Tibial nerve (tissue), 4 donors: ENCODE results near the gene FAM120B.

ENCODE experiments used
- CTCF ChIP-seq, 5 experiments: fragments of 200-600 bp in 3 of 5; fragments of 450-650 bp in 2 of 5; sonication (generic) in 3 of 5; IDR thresholded peaks; one replicate each; pipeline ENCODE4 v1.5.1; 2016 to 2019; ENCODE audit warnings: antibody characterized with exemption in 5 of 5, mild to moderate bottlenecking in 3 of 5, moderate library complexity in 2 of 5
- EP300 ChIP-seq, 2 donors: sonication (generic); formaldehyde crosslinking; IDR thresholded peaks; one replicate each; pipeline ENCODE4 v1.6.1; 2017; ENCODE audit warnings: antibody characterized with exemption in 2 of 2, mild to moderate bottlenecking in 1 of 2
- POLR2A ChIP-seq, 2 donors: fragments of 450-650 bp; IDR thresholded peaks; one replicate each; pipeline ENCODE4 v1.6.1; 2017; ENCODE audit warnings: antibody characterized with exemption in 2 of 2, mild to moderate bottlenecking in 2 of 2, moderate library complexity in 2 of 2

GRCh38 chr6:170257376-170257775 is 49.2 kb upstream of the FAM120B start:
- TF ChIP-seq CTCF (IDR thresholded peaks at IDR 0.05) = no peak
- TF ChIP-seq POLR2A (IDR thresholded peaks at IDR 0.05) = no peak
- no peak for TF ChIP-seq EP300 (IDR thresholded peaks at IDR 0.05)
